Activated naive CD8-positive, alpha-beta T cell (primary cell): ENCODE measurements around the gene ICAM1.

Experiments used
- H3K27ac Mint-ChIP-seq: one replicate; pipeline ENCODE4 v1.8.0; 2021; ENCODE audit warnings: mixed read lengths
- H3K27me3 Mint-ChIP-seq: one replicate; pipeline ENCODE4 v1.8.0; 2021; ENCODE audit warnings: mixed read lengths
- H3K36me3 Mint-ChIP-seq: one replicate; pipeline ENCODE4 v1.8.0; 2021; ENCODE audit warnings: mixed read lengths
- H3K4me1 Mint-ChIP-seq: one replicate; pipeline ENCODE4 v1.8.0; 2021; ENCODE audit warnings: low read depth, mixed read lengths
- H3K4me3 Mint-ChIP-seq: one replicate; pipeline ENCODE4 v1.8.0; 2021; ENCODE audit warnings: mild to moderate bottlenecking, mixed read lengths
- H3K9me3 Mint-ChIP-seq: one replicate; pipeline ENCODE4 v1.8.0; 2021; ENCODE audit warnings: low read depth, mixed read lengths

The ICAM1 gene, protein sequence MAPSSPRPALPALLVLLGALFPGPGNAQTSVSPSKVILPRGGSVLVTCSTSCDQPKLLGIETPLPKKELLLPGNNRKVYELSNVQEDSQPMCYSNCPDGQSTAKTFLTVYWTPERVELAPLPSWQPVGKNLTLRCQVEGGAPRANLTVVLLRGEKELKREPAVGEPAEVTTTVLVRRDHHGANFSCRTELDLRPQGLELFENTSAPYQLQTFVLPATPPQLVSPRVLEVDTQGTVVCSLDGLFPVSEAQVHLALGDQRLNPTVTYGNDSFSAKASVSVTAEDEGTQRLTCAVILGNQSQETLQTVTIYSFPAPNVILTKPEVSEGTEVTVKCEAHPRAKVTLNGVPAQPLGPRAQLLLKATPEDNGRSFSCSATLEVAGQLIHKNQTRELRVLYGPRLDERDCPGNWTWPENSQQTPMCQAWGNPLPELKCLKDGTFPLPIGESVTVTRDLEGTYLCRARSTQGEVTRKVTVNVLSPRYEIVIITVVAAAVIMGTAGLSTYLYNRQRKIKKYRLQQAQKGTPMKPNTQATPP

DNA sequence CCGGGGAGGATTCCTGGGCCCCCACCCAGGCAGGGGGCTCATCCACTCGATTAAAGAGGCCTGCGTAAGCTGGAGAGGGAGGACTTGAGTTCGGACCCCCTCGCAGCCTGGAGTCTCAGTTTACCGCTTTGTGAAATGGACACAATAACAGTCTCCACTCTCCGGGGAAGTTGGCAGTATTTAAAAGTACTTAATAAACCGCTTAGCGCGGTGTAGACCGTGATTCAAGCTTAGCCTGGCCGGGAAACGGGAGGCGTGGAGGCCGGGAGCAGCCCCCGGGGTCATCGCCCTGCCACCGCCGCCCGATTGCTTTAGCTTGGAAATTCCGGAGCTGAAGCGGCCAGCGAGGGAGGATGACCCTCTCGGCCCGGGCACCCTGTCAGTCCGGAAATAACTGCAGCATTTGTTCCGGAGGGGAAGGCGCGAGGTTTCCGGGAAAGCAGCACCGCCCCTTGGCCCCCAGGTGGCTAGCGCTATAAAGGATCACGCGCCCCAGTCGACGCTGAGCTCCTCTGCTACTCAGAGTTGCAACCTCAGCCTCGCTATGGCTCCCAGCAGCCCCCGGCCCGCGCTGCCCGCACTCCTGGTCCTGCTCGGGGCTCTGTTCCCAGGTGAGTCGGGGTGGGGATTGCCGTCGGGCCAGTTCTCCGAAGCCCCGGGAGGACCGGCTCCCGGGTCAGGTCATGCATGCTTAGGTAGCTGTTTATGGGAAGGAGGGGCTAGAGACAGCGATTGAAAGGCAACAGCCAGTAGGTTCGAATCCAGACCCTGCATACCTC lies at the start of gene ICAM1:
ICAM1 (plus strand) TSS at position 505 of the 779 bp plus-strand sequence; CDS start at position 545, 40 bp downstream.
- Mint-ChIP-seq H3K27ac (peak within 1 kb of the TSS; percentile 54), H3K27me3 (no peaks in the 10 kb centered on the region), H3K9me3 (no peaks in the 10 kb centered on the region), H3K36me3 (peaks cover 4% of the 10 kb centered on the region), H3K4me3 (peak within 1 kb of the TSS; percentile 81), H3K4me1 (peaks cover 14% of the 10 kb centered on the region)

DNA sequence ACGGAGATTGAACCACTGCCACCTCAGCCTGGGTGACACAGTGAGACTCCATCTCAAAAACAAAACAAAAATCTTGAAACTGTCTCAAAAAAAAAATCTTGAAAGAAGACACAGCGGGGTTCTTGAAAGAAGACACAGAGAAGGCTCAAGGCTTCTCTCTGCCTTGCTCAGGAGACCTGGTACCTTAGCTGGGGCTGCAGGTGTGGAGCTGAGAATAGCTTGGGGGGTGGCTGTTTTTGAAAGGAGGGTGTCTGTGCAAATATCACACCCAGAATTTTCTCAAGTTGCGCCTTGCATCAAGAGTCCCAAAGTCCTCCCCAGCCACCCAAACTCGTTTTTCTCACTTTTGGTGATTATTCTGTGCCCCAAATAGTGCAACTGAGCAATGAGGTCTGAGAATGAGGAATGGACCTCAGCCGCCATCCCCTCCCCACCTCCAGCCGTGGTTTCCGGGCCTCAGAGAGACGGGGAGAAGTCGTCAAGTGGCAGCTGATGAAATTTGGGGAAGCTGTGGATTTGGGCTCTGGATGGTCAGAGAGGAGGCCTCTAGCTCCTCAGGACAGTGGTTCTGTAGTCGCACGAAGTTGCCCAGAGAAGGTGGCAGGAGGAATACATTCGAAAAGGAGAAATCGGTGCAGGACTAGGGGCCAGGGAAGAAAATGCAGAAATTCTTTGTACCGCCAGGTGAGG lies 48.6 kb upstream of the ICAM1 start:
- Mint-ChIP-seq H3K4me1 (peaks cover 3% of the 10 kb centered on the region), H3K36me3 (peaks cover 5% of the 10 kb centered on the region), H3K27ac (no peak overlapping the region), H3K27me3 (no peaks in the 10 kb centered on the region), H3K4me3 (no peak overlapping the region), H3K9me3 (no peaks in the 10 kb centered on the region)

DNA sequence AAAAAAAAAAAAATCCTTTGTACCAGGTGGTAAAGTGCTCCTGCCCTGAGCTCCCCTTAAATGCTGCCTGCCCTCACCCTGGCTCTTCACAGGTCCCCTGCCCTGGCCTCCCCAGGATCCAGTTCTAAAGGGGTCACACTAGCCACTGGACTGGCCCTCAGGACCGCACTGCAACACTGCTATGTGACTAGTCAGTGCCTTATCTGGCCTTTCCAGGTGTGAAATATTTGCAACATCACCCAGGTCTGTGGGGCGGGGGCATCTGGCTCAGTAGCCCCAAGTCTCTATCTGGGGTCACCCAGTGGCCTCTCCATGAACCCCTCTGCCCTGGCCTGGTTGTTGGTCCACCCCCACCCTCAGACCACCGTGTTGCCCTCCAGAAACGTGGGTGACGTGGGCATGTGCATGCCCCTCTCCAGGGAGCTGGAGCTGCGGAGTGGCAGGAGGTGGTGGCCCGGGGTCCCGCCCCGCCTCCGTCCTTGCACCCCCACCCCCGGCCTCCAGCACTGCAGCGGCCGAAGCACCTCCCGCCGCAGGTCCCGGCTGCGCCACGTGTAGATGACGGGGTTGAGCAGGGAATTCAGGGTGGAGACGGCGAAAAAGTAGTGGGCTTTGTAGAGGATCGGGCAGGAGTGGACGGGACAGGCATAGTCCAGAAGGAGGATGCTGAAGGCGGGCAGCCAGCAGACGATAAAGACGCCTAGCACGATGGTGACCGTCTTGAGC lies 47.3 kb upstream of the ICAM1 start:
- Mint-ChIP-seq H3K4me3 (no peak overlapping the region), H3K36me3 (peaks cover 5% of the 10 kb centered on the region), H3K9me3 (no peaks in the 10 kb centered on the region), H3K27me3 (no peaks in the 10 kb centered on the region), H3K27ac (no peak overlapping the region), H3K4me1 (peaks cover 3% of the 10 kb centered on the region)

DNA sequence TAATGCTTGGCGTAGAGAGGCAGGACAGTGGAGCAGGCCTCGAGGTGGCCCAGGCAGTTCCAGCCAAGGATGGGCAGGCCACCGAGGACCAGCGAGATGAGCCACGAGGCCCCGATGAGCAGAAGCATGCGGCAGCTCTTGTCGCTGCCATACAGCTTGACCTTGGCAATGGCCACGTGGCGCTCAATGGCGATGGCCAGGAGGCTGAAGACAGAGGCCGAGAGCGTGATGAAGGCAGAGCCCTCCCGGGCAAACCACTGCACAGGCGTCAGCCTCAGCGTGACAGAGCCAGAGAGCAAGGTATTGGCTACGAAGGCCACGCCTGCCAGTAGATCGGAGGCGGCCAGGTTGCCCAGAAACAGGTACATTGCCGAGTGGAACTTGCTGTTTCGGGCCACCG lies 46.6 kb upstream of the ICAM1 start:
- Mint-ChIP-seq H3K9me3 (no peaks in the 10 kb centered on the region), H3K4me3 (no peak overlapping the region), H3K27me3 (no peaks in the 10 kb centered on the region), H3K36me3 (peaks cover 5% of the 10 kb centered on the region), H3K4me1 (peaks cover 5% of the 10 kb centered on the region), H3K27ac (no peak overlapping the region)

DNA sequence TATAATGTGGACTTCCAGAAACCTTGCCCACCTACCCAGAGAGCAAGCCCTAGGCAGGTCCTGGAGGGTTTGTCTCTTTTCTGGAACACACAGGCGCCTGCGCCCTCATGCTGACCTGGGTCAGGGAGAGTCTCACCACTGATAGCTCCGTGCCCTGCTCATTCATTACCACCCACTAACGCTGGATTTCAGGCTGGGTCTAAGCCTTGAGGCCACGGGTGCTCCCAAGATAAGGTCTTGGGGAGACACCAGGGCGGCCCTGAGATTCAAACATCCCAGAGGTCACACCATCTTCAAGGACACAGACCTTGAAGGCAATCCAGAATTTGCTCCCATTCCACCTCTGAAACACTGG lies 44.9 kb upstream of the ICAM1 start:
- peaks cover 5% of the 10 kb centered on the region for H3K36me3 Mint-ChIP-seq
- H3K9me3 Mint-ChIP-seq, result no peaks in the 10 kb centered on the region
- H3K27ac Mint-ChIP-seq, result no peak overlapping the region
- H3K4me1 Mint-ChIP-seq, result peaks cover 9% of the 10 kb centered on the region
- no peaks in the 10 kb centered on the region for H3K27me3 Mint-ChIP-seq
- H3K4me3 Mint-ChIP-seq, result no peak overlapping the region

DNA sequence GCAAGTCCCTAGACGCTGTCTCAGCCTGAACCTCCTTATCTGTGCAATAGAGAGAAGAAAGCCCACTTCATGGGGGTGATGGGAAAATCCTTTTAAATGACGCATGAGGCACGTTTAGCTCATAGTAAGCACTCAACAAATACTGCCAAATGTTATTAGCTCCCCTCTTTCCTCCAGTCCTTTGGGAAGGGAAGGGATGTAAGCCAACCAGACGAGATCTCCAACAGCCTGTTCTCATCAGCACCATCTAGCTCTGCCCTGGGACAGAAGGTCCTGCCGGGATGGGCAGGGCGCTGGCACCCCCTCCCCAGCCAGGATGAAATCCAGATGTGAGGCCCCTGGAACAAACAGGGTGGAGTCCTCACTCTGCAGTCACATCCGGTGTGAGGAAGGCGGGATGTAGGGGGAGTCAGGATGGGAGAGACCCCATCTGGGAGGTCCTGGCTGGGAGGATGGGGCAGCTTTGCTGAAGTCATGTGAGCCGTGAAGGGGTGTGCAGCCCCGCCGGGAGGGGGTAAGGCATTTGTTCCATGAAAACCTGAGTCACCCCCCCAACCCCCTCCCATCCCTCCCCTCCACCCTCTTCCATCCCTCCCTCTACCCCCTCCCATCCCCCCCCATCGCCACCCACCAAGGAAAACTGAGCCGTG lies 44.4 kb upstream of the ICAM1 start:
- H3K27me3 Mint-ChIP-seq, result no peaks in the 10 kb centered on the region
- H3K4me3 Mint-ChIP-seq, result no peak overlapping the region
- H3K36me3 Mint-ChIP-seq, result peaks cover 5% of the 10 kb centered on the region
- H3K9me3 Mint-ChIP-seq, result no peaks in the 10 kb centered on the region
- peaks cover 9% of the 10 kb centered on the region for H3K4me1 Mint-ChIP-seq
- no peak overlapping the region for H3K27ac Mint-ChIP-seq

DNA sequence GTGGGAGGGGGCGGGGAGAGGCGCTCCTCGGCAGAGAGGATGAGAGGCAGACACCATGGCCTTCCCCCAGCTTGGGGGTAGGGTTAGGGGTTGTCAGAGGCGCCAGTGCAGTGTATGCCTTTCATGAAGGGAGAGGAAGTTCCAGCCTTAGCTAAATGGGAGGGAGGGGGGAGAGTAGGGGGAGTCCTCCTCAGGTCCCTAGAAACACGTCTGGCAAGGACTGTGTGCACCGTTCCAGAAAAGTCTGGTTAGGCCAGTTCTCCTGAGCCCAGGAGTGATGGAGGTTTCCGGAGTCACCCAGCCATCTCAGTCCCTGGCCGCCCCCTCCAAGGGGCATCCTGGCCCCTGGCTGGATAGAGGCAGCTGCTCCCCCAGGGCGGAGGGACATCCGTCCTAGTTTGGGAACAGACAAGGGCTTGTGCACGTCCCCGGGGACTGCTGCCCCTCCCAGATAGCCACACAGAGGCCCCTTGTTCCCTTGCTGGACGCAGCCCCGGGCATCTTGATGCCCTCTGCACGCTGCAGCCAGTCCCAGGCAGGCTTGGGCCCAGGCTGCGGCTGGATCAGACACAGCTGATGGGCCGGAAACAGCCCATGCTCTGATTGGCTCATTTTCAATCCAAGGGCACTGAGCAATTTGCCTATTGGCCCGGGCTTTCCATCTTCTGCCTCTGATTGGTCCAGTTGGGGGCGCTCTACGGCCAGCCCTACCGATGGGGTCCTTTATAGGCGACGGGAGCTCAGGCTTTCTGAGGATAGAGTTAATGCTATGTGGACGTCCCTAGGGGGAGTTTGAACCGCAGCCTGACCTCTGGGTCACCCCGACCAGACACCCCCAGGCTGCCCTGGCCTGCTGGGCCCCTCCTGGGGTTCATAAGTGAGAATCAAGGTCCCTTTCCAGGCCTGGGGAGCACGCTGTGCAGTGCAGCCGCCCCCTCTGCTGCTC lies 43.6 kb upstream of the ICAM1 start:
- no peaks in the 10 kb centered on the region for H3K9me3 Mint-ChIP-seq
- no peaks in the 10 kb centered on the region for H3K27me3 Mint-ChIP-seq
- H3K36me3 Mint-ChIP-seq, result peaks cover 5% of the 10 kb centered on the region
- no peak overlapping the region for H3K27ac Mint-ChIP-seq
- no peak overlapping the region for H3K4me3 Mint-ChIP-seq
- peaks cover 9% of the 10 kb centered on the region for H3K4me1 Mint-ChIP-seq

DNA sequence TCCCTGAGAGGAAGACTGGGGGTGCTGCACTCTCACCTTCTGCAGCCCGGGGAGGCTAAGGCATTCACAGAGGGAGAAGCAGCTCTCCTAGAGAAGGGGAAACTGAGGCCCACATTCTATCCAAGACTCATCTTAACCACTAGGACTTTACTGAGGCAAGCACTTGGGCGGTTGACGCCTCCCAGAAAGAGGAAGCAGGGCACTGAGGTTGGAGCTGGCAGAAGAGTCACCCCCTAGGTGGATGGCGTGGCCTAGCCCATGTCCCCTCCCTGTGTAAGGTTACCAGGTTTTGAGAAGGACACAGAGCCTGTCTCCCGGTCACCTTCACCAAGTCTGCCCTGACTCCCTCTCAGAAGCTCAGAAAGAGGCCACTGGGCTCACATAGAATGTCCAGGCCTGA lies 42.5 kb upstream of the ICAM1 start:
- Mint-ChIP-seq H3K4me1 (peaks cover 9% of the 10 kb centered on the region), H3K4me3 (no peak overlapping the region), H3K27me3 (no peaks in the 10 kb centered on the region), H3K27ac (no peak overlapping the region), H3K9me3 (no peaks in the 10 kb centered on the region), H3K36me3 (peaks cover 5% of the 10 kb centered on the region)

DNA sequence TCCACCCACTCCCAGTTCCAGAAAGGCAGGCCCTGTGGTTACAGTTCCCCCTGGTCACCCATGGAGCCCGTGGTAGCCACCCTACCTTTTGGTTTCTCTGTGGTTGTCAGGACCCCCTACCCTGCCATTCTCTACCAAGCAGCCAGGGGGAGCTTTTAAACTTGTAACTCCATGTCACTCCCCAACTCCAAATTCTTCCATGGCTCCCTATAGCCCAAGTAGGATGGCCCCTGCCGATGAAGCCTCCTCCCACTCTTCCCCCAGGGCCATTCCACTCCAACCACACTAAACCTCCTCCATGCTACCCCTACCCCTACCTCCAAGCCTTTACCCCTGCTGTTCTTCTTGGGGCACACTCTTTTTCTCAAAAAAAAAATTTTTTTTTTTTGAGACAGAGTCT lies 42.0 kb upstream of the ICAM1 start:
- Mint-ChIP-seq H3K27ac (peak overlapping the region; percentile 58), H3K9me3 (no peaks in the 10 kb centered on the region), H3K36me3 (peaks cover 5% of the 10 kb centered on the region), H3K27me3 (no peaks in the 10 kb centered on the region), H3K4me1 (peaks cover 9% of the 10 kb centered on the region), H3K4me3 (peak overlapping the region; percentile 68)

DNA sequence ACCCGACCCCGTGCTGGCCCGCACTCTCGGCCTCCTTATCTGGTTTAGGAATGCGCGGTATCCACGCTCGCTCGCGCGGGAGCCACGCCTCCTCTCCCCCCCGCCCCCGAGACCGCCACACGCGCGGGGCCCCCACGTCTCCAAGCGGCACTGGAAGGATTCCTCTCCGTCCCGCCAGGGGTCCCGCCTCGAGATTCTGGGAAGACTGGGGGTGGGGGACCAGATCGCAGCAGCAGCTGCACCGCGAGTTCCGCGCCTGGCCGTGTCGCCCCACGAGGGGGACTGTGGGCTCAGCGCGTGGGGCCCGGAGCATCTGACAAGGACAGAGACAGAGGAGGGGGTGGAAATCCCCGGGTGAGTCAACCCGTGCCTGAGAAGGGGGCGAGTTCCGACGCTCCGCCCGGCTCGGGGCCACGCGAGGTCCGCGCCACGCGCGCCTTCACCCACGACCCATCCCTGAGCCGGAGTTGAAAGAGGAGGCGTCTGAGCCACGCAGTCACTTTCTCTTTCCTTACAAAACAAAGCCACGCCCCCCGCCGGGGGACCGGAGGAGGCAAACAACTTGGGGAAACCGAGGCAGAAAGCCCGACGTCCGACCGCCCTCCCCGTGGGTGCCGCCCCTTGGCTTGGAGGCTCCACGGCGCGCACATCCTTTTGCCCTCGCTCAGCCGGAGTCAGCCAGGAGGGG lies 40.6 kb upstream of the ICAM1 start:
- H3K27me3 Mint-ChIP-seq, result no peaks in the 10 kb centered on the region

DNA sequence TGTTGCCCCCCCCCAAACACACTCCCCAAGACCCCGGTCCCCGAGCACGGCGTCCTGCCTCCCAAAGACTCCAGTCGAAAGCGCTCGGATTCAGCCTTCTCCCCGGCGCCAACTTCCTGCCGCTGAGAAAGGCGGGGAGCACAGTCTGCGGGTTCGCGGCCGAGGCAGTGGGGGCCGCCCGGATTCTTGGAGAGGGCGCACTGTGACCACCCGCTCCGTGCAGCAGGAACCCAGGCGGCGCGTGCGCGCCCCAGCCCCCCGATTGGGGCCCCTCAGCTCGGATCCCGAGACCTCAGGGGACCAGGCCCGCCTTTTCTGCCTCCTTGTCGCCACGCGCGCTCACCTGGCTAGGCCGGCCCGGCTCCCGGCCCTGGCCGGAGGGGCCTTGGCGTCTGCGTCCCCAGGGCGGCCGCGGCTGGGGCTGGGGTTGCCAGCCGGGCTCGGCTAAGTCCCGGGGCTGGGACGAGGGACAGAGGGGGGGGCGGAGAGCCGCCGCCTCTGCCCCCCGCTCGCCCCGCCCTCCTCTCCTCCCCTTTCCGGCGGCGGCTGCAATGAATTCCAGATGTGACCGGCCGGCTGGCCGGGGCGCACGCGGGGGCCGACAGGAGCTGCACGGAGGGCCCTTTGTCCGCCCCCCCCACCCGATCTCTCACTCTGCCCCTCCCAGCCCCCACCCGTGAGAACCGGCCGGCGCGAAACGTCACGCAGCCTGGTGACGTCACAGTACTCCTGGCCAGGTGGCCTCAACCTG lies 39.9 kb upstream of the ICAM1 start, which contains the start of gene S1PR2:
S1PR2 (minus strand) TSS at position 471 of the 751 bp plus-strand sequence. CDS start 6,426 bp downstream, outside the sequence.
- peak within 1 kb of the TSS; percentile 68 for H3K27ac Mint-ChIP-seq
- H3K4me3 Mint-ChIP-seq, result peak within 1 kb of the TSS; percentile 85
- peaks cover 15% of the 10 kb centered on the region for H3K4me1 Mint-ChIP-seq
- H3K27me3 Mint-ChIP-seq, result no peaks in the 10 kb centered on the region
- peaks cover 2% of the 10 kb centered on the region for H3K36me3 Mint-ChIP-seq
- no peaks in the 10 kb centered on the region for H3K9me3 Mint-ChIP-seq

More for the DNA sequence above, 40.6 kb upstream of the ICAM1 start:
- no peaks in the 10 kb centered on the region for H3K9me3 Mint-ChIP-seq
- peaks cover 2% of the 10 kb centered on the region for H3K36me3 Mint-ChIP-seq
- H3K4me1 Mint-ChIP-seq, result peaks cover 12% of the 10 kb centered on the region
- peak overlapping the region; percentile 85 for H3K4me3 Mint-ChIP-seq
- H3K27ac Mint-ChIP-seq, result peak overlapping the region; percentile 50

DNA sequence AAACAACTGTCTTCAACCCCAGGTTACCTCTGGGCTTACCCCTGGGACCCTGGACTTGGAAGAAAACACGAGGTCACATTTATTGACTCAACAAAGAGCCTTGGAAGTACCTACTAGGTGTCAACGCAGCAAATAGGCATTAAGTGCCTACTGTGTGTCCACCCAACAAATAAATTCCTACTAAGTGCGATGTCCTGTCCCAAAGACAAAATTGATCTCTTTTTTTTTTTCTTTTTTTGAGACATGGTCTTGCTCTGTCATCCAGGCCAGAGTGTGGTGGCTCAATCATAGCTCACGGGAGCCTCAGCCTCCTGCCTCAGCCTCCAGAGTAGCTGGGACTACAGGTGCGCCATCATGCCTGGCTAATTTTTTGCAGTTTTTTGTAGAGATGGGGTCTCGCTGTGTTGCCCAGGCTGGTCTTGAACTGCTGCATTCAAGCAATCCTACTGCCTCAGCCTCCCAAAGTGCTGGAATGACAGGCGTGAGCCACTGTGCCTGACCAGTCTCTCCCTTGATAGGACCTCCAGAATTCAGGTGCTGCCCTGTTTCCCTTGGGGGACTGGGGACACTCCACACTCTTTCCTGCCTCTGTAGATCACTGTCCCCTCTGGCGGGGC lies 39.2 kb upstream of the ICAM1 start:
- Mint-ChIP-seq H3K27me3 (no peaks in the 10 kb centered on the region), H3K4me3 (peak overlapping the region; percentile 77), H3K36me3 (no peaks in the 10 kb centered on the region), H3K4me1 (peaks cover 19% of the 10 kb centered on the region), H3K9me3 (no peaks in the 10 kb centered on the region), H3K27ac (peak overlapping the region; percentile 68)
